GM13977 (cell line): Measurements from ENCODE around the gene NUP93.

Experiments
- DNase-seq: peaks from one replicate; pipeline ENCODE4 v3.0.0; 2012; ENCODE audit warnings: low spot score
- CTCF ChIP-seq: IDR thresholded peaks from 2 replicates; pipeline ENCODE4 v1.5.1; 2012; ENCODE audit warnings: mild to moderate bottlenecking, control low read depth; ENCODE audit not compliant: insufficient read depth; ENCODE audit errors: extremely low read depth, missing control alignments
- in situ Hi-C: fragments of 300-500 bp; cut with MboI; formaldehyde crosslinking; loops from one replicate; pipeline ENCODE4 v1.12.0; 2022; ENCODE audit warnings: low sequenced_read_pairs, low pct_unique_long_range_greater_than_20kb, mixed read lengths, inconsistent platforms; ENCODE audit not compliant: unreplicated experiment

NUP93 gene

GRCh38 chr16:56779906-56780305 lies 50.0 kb downstream of the NUP93 start:
- in situ Hi-C loops: no loop called here
- no peak for DNase-seq
- TF ChIP-seq CTCF: no peak

GRCh38 chr16:56780646-56781045 lies 50.7 kb downstream of the NUP93 start:
- no peak for DNase-seq
- in situ Hi-C loops: no loop called here
- no peak for TF ChIP-seq CTCF

GRCh38 chr16:56781528-56781961 lies 51.6 kb downstream of the NUP93 start:
- in situ Hi-C loops: no loop called here
- no peak for TF ChIP-seq CTCF

GRCh38 chr16:56783344-56783743 lies 53.4 kb downstream of the NUP93 start:
- in situ Hi-C loops: no loop called here
- no peak for DNase-seq
- TF ChIP-seq CTCF: no peak

More at GRCh38 chr16:56781528-56781961, 51.6 kb downstream of the NUP93 start:
- DNase-seq: no peak

- TF ChIP-seq CTCF: no peak
- DNase-seq: no peak
- in situ Hi-C loops: no loop called here
These were observed 55.4 kb downstream of the NUP93 start for GRCh38 chr16:56785317-56785716.

- DNase-seq: no peak
- no peak for TF ChIP-seq CTCF
- in situ Hi-C loops: no loop called here
These were observed 57.2 kb downstream of the NUP93 start for GRCh38 chr16:56787167-56787566.

GRCh38 chr16:56788435-56788834 lies 58.5 kb downstream of the NUP93 start:
- no peak for DNase-seq
- in situ Hi-C loops: no loop called here
- TF ChIP-seq CTCF: no peak
